ENCODE results near the gene MYOM3.

The MYOM3 gene

DNA sequence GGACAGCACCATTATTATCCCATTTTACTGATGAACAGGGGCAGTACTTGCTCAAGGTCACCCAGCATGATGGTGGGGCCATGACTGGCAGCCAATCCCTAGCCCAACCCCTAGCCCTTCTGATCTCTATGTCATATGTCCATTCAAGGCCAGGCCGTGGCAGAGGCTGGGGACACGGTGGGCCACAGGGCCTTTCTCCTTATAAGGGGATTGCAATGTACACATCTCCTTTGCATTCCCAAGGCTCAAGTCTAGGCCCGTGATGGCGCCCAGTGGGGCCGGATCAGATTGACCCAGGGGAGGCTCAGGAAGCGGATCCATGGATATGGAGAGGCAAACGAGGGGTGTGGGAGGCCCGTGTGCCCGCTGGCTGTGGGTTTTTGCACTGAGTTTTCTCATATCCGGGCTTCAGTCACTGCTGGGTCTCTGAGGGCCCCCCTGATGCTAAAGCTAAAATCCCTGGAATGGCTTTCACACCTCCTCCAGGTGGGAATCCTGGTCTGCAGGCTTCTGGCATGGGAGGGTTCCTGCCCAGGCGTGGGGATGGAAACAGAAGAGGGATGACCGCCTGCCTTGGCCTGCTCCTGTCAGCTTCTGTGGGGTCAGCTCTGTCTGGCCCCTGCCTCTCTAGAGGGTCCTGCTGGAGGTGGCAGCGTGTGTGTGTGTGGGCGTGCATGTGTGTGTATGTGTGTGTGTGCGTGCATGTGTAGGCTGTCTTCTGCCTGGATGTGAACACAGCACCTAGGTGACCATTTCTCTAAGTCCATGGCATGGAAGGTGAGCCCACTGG, 2.1 kb downstream of the MYOM3 start:
- TF ChIP-seq, protein P1, sequence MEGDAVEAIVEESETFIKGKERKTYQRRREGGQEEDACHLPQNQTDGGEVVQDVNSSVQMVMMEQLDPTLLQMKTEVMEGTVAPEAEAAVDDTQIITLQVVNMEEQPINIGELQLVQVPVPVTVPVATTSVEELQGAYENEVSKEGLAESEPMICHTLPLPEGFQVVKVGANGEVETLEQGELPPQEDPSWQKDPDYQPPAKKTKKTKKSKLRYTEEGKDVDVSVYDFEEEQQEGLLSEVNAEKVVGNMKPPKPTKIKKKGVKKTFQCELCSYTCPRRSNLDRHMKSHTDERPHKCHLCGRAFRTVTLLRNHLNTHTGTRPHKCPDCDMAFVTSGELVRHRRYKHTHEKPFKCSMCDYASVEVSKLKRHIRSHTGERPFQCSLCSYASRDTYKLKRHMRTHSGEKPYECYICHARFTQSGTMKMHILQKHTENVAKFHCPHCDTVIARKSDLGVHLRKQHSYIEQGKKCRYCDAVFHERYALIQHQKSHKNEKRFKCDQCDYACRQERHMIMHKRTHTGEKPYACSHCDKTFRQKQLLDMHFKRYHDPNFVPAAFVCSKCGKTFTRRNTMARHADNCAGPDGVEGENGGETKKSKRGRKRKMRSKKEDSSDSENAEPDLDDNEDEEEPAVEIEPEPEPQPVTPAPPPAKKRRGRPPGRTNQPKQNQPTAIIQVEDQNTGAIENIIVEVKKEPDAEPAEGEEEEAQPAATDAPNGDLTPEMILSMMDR (conservative IDR thresholded peaks at IDR 0.05; ENCODE audit: control insufficient read depth, insufficient read depth, low read depth, low read length) = no peak
- no peak for DNase-seq (ENCODE audit: low read depth)
- no peak overlapping the region for H3K4me3 ChIP-seq (ENCODE audit: control insufficient read depth, low read depth, low read length)

DNA sequence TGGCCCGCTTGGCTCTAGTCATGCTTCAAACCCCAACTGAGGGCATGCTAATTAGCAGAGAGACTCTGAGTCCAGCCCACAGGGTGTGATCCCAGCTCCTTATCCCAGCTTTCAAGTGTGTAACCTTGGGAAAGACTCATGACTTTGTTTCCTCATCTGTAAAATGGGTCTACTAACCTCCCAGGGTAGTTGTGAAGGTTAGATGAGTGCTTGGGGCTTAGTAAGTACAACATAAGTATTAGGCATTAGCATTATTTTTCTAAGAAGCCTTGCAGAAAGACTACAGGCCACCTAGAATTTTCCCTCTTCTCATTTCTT, 2.8 kb downstream of the MYOM3 start:
- TF ChIP-seq, protein P1 (conservative IDR thresholded peaks at IDR 0.05; ENCODE audit: control insufficient read depth, insufficient read depth, low read depth, low read length) = no peak
- no peak overlapping the region for H3K4me3 ChIP-seq (ENCODE audit: control insufficient read depth, low read depth, low read length)
- no peak for DNase-seq (ENCODE audit: low read depth)

DNA sequence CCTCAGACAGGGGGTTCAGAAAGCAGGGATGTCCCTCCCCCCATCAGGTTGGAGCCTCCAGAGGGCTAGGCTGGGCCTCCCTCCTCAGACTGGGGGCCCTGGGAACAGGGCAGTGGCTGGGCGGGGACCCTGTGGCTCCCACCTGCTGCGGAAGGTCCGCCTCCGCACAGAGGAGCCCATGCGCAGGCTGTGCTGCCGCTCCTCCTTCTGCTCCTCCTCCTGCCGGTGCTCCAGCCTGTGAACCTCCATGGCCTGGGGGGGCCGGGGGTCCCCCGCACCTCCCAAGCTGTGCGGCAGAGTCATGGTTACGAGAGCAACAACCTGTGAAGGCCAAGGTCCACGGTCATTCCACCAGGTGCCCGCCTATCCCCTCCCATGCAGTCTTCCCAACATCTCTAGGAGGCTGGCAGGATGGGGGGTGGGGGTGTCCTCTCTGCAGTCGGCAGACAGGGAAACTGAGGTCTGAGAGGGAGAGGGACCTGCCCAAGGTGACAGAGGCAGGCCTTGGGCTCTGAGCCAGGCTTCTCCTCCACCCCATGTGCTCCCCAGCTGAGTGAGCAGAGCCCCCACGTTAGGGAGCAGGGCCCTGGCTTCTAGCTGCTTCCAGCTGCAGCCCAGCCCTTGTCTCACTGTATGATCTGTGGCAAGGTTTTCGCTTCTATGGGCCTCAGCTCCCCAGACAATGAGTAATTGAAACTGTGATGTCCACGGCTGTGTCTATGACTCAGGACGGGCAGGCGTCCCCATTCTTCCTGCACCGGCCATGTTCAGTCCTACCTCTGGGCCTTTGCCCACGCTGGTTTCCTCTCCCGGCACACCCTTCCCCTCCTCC, 3.4 kb downstream of the MYOM3 start:
- DNase-seq (ENCODE audit: low read depth) = peak; percentile 88
- TF ChIP-seq, protein P1 (conservative IDR thresholded peaks at IDR 0.05; ENCODE audit: control insufficient read depth, insufficient read depth, low read depth, low read length) = no peak
- no peak overlapping the region for H3K4me3 ChIP-seq (ENCODE audit: control insufficient read depth, low read depth, low read length)

DNA sequence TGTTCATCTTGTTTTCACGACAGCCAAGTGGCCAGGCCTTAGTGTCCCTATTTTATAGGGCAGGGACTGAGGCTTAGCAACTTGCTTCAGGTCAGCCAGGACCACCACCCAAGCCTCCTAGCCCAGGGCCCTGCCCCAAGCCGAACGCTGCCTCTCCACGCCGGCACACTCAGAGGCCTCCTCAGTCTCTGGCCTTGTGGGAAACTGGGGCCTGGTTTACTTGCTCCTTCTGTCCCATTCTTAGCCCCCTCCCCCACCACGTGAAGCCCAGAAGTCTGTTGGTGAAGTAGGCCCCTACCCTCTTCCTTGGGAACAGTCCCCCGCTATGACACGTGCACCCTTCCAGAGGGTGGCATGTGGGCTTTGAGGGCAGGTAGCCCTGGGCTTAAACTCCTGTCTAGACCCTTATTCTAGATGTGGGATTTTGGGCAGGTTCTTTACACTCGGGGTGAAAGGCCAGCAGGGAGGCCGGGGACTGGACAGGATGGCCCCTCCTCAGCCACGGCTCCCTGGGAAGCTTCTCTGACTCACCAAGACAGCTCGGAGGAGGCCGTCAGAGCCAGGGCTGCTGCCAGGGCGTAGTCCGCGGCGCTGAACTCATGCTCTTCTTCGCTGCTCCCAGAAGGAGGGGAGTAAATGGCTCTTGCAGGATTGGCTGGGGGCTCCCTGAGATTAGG, 4.3 kb downstream of the MYOM3 start:
- DNase-seq (ENCODE audit: low read depth) = peak; percentile 80
- no peak overlapping the region for H3K4me3 ChIP-seq (ENCODE audit: control insufficient read depth, low read depth, low read length)
- TF ChIP-seq, protein P1 (conservative IDR thresholded peaks at IDR 0.05; ENCODE audit: control insufficient read depth, insufficient read depth, low read depth, low read length) = no peak

DNA sequence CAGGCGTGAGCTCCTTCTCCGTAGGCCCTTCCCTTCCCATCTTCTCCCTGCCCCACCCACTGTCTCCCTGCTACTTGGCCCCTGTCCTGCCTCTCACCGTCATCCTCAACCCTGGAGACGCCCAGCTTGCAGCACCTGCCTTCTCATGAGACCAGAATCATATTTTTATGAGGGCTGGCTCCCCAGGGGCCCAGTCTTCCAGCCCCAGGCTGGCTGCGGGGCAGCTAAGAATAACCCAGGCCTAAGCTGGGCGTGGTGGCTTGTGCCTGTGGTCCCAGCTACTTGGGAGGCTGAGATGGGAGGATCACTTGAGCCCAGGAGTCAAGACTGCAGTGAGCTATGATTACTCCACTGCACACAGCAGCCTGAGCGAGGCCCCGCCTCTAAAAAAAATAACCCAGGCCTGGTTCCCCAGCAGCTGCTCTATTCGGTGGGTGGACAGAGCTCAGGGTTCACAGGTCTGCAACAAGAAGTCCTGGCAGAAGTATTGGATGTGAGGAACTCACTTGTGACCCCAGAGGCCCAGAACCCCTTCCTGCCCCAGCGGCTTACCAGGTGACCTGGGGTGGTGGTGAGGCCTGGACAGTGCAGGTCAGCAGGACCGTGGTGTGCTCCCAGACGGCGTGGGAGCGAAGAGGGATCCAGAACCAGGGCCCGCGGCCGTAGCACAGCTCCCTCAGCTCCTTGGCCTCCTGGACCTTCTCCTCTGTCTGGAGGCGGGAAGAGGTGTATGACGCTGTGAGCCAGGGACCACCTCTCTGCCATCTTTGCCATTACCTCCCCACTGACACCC, 6.4 kb downstream of the MYOM3 start:
- TF ChIP-seq, protein P1 (conservative IDR thresholded peaks at IDR 0.05; ENCODE audit: control insufficient read depth, insufficient read depth, low read depth, low read length) = no peak
- DNase-seq (ENCODE audit: low read depth) = no peak
- H3K4me3 ChIP-seq (ENCODE audit: control insufficient read depth, low read depth, low read length) = no peak overlapping the region

DNA sequence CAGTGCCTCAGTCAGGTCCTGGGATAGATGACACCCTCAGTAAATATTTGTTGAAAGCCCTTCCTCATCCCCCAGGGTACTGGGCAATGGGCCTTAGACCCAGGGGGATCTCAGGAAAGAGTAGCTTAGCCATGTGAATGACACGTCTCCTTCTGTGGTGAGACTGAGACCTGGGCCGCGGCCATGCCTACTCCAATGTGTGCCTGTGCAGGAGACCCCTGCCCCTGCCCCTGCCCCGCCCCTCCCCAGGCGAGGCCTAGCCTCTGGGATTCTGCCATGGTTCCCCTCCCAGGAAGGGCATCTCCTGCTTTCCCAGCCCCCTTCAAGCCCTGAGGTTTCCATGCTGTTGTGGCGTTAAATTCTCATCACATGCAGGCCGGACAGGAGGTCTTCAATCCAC, 7.1 kb downstream of the MYOM3 start:
- no peak for DNase-seq (ENCODE audit: low read depth)
- no peak overlapping the region for H3K4me3 ChIP-seq (ENCODE audit: control insufficient read depth, low read depth, low read length)
- TF ChIP-seq, protein P1 (conservative IDR thresholded peaks at IDR 0.05; ENCODE audit: control insufficient read depth, insufficient read depth, low read depth, low read length) = no peak

All from fibroblast of mammary gland (primary cell).